Body of pancreas (tissue), 4 donors: ENCODE data around the gene TGM6. TPM values are rescaled to one million over a fixed set of nuclear protein-coding genes. Genes with fewer than 3 reads are reported as not detected.

Source experiments
- ATAC-seq: fragments of 150-250 bp; one replicate; pipeline ENCODE4 v1.9.1; 2016
- DNase-seq, 4 donors: peaks; one replicate each; pipeline ENCODE4 v3.0.0-alpha.2; 2019
- H3K27ac ChIP-seq, 4 donors: fragments of 200-600 bp; sonication (generic); 1 replicate in 3 of 4; 2 replicates in 1 of 4; pipeline versions ENCODE4 v1.5.1 to v1.6.1; 2016 to 2019; ENCODE audit warnings: mild to moderate bottlenecking in 1 of 4, mixed read lengths in 1 of 4, moderate library complexity in 1 of 4
- H3K27me3 ChIP-seq, 2 donors: fragments of 200-600 bp; sonication (generic); one replicate each; pipeline ENCODE4 v1.6.0; 2016; ENCODE audit warnings: mild to moderate bottlenecking in 1 of 2
- H3K36me3 ChIP-seq, 2 donors: fragments of 200-600 bp; sonication (generic); replicated peaks in 1 of 2; 2 replicates each; pipeline ENCODE4 v1.5.1; 2016; ENCODE audit warnings: low read depth in 2 of 2; ENCODE audit not compliant: insufficient read depth in 1 of 2
- H3K4me1 ChIP-seq: fragments of 200-600 bp; sonication (generic); one replicate; pipeline ENCODE4 v1.6.0; 2016
- H3K4me3 ChIP-seq, 2 donors: fragments of 200-600 bp; sonication (generic); 1 replicate in 1 of 2; 2 replicates in 1 of 2; pipeline ENCODE4 v1.5.1; 2016 to 2019
- H3K9me3 ChIP-seq, 3 donors: fragments of 200-600 bp; sonication (generic); 1 replicate in 2 of 3; 2 replicates in 1 of 3; pipeline ENCODE4 v1.5.1; 2016
- CTCF ChIP-seq, 7 experiments: fragments of 450-650 bp in 4 of 7; fragments of 200-600 bp in 3 of 7; sonication (generic) in 3 of 7; IDR thresholded peaks; one replicate each; pipeline ENCODE4 v1.5.1; 2016 to 2019; ENCODE audit warnings: antibody characterized with exemption in 7 of 7
- POLR2A ChIP-seq, 3 donors: fragments of 450-650 bp; IDR thresholded peaks; one replicate each; pipeline ENCODE4 v1.6.1; 2016; ENCODE audit warnings: antibody characterized with exemption in 3 of 3, mild to moderate bottlenecking in 2 of 3
- WGBS, 2 donors: methylation state at CpG; one replicate each; pipeline ENCODE4 v1.1.5; 2017; 5-methylcytosine and 5-hydroxymethylcytosine counted together
- intact Hi-C: fragments of 100-400 bp; cut with DNase I; formaldehyde crosslinking; loops from one replicate; pipeline ENCODE4 v1.15.1; 2023
- total RNA-seq, 2 donors: library from RNA; depleted of rRNA; stranded (reverse); fragments of >200 nt; gene quantifications; one replicate each; pipeline ENCODE4 v1.1.0, GENCODE V29; 2016

The TGM6 gene
- total RNA-seq, 2 donors from 2014 or later, result not detected

GRCh38 chr20:2346188-2346587, 34.5 kb upstream of the TGM6 start:
- ATAC-seq (no peak), DNase-seq (no peak)
- intact Hi-C loops, result no loop called here
- H3K27ac ChIP-seq, result no peak overlapping the region
- H3K9me3 ChIP-seq, result no peaks in the 10 kb centered on the region
- H3K4me3 ChIP-seq, result no peak overlapping the region
- WGBS, 2 donors, result 39 to 41% methylated on average over 3 of the region's 3 CpGs
- no peak for TF ChIP-seq CTCF (IDR thresholded peaks at IDR 0.05)
- no peak for TF ChIP-seq POLR2A (IDR thresholded peaks at IDR 0.05)
- H3K36me3 ChIP-seq, result no peaks in the 10 kb centered on the region
- no peaks in the 10 kb centered on the region for H3K4me1 ChIP-seq
- H3K27me3 ChIP-seq, result no peaks in the 10 kb centered on the region

DNA sequence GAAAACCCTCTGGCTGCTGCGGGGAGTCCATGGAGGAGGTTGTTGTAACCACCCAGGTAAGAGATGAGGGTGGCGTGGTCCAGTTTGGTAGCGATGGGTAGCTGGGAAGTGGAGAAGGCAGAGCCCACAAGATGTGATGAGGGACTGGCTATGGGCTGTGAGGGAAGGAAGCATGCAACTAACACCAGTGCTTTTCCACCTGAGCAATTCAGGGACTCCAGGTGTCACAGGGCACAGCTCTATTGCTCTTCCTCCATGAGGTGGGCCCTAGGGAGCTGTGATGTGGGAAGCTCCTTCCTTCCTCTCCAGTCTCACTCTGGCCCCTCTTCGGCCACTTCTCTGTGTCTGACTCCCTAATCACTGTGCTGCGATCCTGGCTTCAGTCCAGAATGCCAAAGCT, 32.4 kb upstream of the TGM6 start:
- no peaks in the 10 kb centered on the region for H3K36me3 ChIP-seq
- intact Hi-C loops, result no loop called here
- no peak overlapping the region for H3K27ac ChIP-seq
- H3K9me3 ChIP-seq, result no peaks in the 10 kb centered on the region
- H3K27me3 ChIP-seq, result no peaks in the 10 kb centered on the region
- 62 to 75% methylated on average over 5 of the region's 5 CpGs for WGBS, 2 donors
- no peak for ATAC-seq
- H3K4me3 ChIP-seq, result no peak overlapping the region
- no peak for TF ChIP-seq CTCF (IDR thresholded peaks at IDR 0.05)
- TF ChIP-seq POLR2A (IDR thresholded peaks at IDR 0.05), result no peak
- no peaks in the 10 kb centered on the region for H3K4me1 ChIP-seq
- DNase-seq, result no peak

DNA sequence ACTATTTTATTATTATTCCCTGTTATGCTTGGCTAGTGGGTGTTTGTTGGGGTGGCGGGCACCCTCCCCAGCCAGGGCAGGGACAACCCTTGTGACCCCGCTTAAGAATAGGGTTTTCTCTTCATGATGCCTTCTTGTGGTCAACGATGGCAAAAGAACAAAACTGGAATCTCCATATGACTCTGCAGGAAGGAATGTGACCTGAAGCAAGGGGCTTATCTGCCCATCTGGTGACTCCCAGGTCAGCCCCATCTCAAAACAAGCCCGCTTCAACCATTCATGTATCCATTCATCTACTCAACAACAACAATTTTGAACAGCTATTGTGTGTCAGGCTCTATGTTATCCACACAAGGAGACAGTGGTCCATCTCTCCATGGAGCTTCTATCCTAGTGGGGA, 30.9 kb upstream of the TGM6 start:
- intact Hi-C loops, result no loop called here
- H3K4me3 ChIP-seq, result no peak overlapping the region
- H3K27me3 ChIP-seq, result no peaks in the 10 kb centered on the region
- no peak for DNase-seq
- no peaks in the 10 kb centered on the region for H3K9me3 ChIP-seq
- WGBS, 2 donors, result 57 to 63% methylated on average over 4 of the region's 4 CpGs
- no peaks in the 10 kb centered on the region for H3K36me3 ChIP-seq
- H3K27ac ChIP-seq, result no peak overlapping the region
- ATAC-seq, result no peak
- TF ChIP-seq POLR2A (IDR thresholded peaks at IDR 0.05), result no peak
- TF ChIP-seq CTCF (IDR thresholded peaks at IDR 0.05), result no peak
- no peaks in the 10 kb centered on the region for H3K4me1 ChIP-seq

GRCh38 chr20:2350606-2351005, 30.1 kb upstream of the TGM6 start:
- 61 to 69% methylated on average over 5 of the region's 5 CpGs for WGBS, 2 donors
- intact Hi-C loops, result no loop called here
- no peak for ATAC-seq

More at GRCh38 chr20:2350606-2351005, 30.1 kb upstream of the TGM6 start:
- TF ChIP-seq POLR2A (IDR thresholded peaks at IDR 0.05) (no peak), CTCF (IDR thresholded peaks at IDR 0.05) (no peak)
- H3K27me3 ChIP-seq, result no peaks in the 10 kb centered on the region
- no peaks in the 10 kb centered on the region for H3K9me3 ChIP-seq
- no peaks in the 10 kb centered on the region for H3K4me1 ChIP-seq
- no peak for DNase-seq
- no peaks in the 10 kb centered on the region for H3K36me3 ChIP-seq
- H3K27ac ChIP-seq, result no peak overlapping the region
- H3K4me3 ChIP-seq, result no peak overlapping the region
